GM19193 (cell line): ENCODE data around the gene LY6G5C.

ENCODE experiments used
- POLR2A ChIP-seq: IDR thresholded peaks from 4 replicates; pipeline ENCODE4 v1.6.1; 2011; ENCODE audit not compliant: insufficient read depth, insufficient read length; ENCODE audit errors: extremely low read depth

Gene LY6G5C

GRCh38 chr6:31663126-31663960, 17.5 kb downstream of the LY6G5C start:
- no peak for TF ChIP-seq POLR2A

- no peak for TF ChIP-seq POLR2A
Observed at GRCh38 chr6:31662124-31662723, 18.6 kb downstream of the LY6G5C start.

GRCh38 chr6:31661262-31662123, 19.4 kb downstream of the LY6G5C start:
- no peak for TF ChIP-seq POLR2A

GRCh38 chr6:31660381-31661261, 20.2 kb downstream of the LY6G5C start, which contains the start of gene C6orf47:
TSS of gene C6orf47 (minus strand) at chr6:31660778. CDS start at chr6:31659947, 831 bp downstream.
- peak; percentile 91 for TF ChIP-seq POLR2A

GRCh38 chr6:31659649-31660380, 21.1 kb downstream of the LY6G5C start:
- TF ChIP-seq POLR2A, result peak; percentile 15

- no peak for TF ChIP-seq POLR2A
Observed at GRCh38 chr6:31658983-31659648, 21.8 kb downstream of the LY6G5C start.

GRCh38 chr6:31658158-31658688, 22.6 kb downstream of the LY6G5C start:
- no peak for TF ChIP-seq POLR2A

- no peak for TF ChIP-seq POLR2A
Observed at GRCh38 chr6:31657406-31658157, 23.3 kb downstream of the LY6G5C start.

GRCh38 chr6:31655349-31656237, 25.3 kb downstream of the LY6G5C start, which contains the start of gene APOM:
TSS of gene APOM (plus strand) at chr6:31655894. CDS start at chr6:31655967, 73 bp downstream.
- no peak for TF ChIP-seq POLR2A

GRCh38 chr6:31654574-31655348, 26.1 kb downstream of the LY6G5C start:
- no peak for TF ChIP-seq POLR2A
